GM12865 (cell line): Measurements from ENCODE around the gene CHRNA9.

Experiments used
- DNase-seq: peaks from one replicate; pipeline ENCODE4 v3.0.0; 2010; ENCODE audit warnings: low read depth
- H3K4me3 ChIP-seq: 2 replicates; pipeline ENCODE4 v1.5.1; 2011; ENCODE audit warnings: mild to moderate bottlenecking, low read depth, low read length, control low read depth
- TF ChIP-seq, protein P1 (sequence below): IDR thresholded peaks from 2 replicates; pipeline ENCODE4 v1.5.1; 2011; ENCODE audit warnings: low read length, control low read depth, low read depth, inconsistent platforms; ENCODE audit not compliant: insufficient read depth; ENCODE audit errors: missing control alignments

CHRNA9 gene

DNA sequence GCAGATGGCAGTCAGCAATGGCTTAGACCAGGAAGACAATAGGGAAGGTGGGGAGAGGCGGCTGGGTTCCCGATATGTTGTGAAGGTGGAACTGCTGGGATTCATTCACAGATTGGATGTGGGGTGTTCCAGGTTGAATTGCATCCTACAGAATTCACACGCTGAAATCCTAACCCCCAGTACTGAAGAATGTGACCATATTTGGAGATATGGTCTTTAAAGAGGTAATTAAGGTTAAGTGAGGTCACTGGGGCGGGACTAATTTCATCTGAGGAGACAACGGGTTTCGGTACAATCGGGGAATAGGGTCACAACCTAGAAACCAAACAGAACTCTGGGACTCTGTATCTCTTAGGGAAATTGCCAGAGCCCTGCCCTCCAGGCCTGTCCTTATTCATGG is 5.3 kb upstream of the CHRNA9 start:
- DNase-seq, result no peak
- TF ChIP-seq, protein P1, sequence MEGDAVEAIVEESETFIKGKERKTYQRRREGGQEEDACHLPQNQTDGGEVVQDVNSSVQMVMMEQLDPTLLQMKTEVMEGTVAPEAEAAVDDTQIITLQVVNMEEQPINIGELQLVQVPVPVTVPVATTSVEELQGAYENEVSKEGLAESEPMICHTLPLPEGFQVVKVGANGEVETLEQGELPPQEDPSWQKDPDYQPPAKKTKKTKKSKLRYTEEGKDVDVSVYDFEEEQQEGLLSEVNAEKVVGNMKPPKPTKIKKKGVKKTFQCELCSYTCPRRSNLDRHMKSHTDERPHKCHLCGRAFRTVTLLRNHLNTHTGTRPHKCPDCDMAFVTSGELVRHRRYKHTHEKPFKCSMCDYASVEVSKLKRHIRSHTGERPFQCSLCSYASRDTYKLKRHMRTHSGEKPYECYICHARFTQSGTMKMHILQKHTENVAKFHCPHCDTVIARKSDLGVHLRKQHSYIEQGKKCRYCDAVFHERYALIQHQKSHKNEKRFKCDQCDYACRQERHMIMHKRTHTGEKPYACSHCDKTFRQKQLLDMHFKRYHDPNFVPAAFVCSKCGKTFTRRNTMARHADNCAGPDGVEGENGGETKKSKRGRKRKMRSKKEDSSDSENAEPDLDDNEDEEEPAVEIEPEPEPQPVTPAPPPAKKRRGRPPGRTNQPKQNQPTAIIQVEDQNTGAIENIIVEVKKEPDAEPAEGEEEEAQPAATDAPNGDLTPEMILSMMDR, result no peak
- no peak overlapping the region for H3K4me3 ChIP-seq

DNA sequence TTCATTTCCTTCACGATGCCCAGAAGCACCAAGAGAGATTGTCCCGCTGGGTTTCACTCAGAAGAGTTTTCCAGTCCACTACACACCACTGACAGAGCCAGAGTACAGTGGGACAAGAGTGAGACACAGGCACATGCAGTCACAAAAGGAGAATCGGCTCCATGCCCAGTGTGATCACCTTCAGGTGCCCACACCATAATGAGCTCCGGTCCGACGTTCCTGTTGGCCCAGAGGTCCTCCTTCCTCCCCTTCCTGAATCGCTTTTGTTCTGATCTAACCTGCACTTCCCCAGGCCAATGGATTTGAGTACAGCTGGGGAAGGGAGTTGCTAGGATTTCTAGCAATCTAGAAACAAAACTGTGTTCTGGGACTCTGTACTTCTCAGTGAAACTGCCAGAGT is 4.6 kb upstream of the CHRNA9 start:
- TF ChIP-seq, protein P1, result no peak
- H3K4me3 ChIP-seq, result no peak overlapping the region
- DNase-seq, result no peak

DNA sequence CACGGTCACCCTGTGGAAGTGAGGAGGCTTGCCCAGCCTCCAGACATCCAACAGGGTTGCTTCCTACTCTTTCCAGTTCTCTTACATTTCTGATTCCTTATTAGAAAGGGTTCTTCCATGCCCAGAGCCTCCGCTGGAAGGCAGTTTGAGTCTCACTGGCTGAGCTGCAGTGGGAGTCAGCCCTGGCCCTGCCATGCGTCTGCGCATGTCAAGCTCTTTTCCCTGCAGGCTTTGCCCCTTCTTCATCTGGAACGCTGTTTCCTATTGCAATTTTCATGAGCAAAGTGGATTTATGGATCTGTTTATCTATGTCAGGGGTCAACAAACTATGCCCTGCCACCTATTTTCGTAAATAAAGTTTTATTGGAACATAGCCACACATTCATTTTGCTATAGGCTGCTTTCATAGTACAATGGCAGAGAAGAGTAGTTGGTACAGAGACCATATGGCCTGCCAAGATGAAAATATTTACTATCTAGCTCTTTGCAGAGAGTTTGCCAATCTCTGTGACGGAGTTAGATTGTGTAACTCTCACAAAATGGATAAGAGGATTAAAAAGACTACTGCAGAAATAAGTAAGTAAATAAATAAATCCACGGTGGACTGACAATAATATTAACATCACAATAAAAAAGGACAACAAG is 3.9 kb upstream of the CHRNA9 start:
- DNase-seq, result no peak
- TF ChIP-seq, protein P1, result no peak
- no peak overlapping the region for H3K4me3 ChIP-seq

DNA sequence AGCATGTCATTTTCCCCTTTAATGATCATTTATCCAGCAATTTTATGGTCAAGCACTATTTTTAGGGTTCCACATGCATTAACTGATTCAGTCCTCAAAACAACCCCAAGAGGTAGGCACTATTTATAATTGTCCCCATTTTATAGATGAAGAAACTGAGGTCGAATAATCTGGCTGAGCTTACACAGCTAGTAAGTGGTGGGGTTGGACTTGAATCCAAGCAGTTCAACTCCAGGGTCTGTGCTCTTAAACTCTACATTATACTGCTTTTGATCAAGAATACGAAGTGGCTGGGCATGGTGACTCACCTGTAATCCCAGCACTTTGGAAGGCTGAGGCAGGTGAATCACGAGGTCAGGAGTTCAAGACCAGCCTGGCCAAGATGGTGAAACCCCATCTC is 3.2 kb upstream of the CHRNA9 start:
- DNase-seq, result no peak
- TF ChIP-seq, protein P1, result no peak
- H3K4me3 ChIP-seq, result no peak overlapping the region

DNA sequence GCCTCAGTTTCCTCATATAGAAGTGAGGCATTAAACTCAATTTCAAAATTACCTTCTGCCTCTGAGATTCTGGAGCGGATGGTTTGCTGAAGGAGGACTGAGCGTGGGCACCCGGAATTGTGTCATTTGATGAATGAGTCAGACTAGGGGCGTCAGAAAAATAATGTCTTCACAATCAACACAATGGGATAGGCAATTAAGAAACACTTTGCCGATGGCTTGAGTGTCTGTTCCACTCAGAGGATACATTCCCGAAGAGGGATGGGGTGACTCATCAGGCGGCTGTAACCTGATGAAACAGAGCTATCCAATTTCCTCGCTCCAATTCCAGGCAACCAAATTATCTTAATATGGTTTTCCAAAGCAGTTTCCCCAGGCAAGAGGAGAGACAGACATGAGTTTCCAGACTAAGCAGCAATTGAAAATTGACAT is 1.2 kb upstream of the CHRNA9 start:
- TF ChIP-seq, protein P1, result no peak
- DNase-seq, result no peak
- no peak overlapping the region for H3K4me3 ChIP-seq

DNA sequence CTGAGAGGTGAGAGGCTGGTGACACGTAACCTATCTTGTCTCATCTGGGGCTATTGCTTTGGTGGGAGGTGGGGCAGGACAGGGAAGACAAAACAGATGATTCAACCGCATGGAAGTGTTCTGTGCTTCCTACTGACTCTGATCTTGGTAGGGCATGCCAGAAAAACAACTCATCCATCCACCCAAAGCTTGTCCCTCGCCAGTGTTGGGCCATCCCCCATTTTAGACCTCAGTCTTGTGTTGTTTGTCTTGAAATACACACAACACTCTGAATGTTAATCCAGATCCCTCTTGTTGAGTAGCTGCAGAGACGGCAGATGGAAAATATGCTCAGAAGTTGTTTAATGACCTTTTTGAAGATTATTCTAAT is 377 bp downstream of the CHRNA9 start:
- DNase-seq, result no peak
- H3K4me3 ChIP-seq, result no peak overlapping the region
- TF ChIP-seq, protein P1, result no peak

DNA sequence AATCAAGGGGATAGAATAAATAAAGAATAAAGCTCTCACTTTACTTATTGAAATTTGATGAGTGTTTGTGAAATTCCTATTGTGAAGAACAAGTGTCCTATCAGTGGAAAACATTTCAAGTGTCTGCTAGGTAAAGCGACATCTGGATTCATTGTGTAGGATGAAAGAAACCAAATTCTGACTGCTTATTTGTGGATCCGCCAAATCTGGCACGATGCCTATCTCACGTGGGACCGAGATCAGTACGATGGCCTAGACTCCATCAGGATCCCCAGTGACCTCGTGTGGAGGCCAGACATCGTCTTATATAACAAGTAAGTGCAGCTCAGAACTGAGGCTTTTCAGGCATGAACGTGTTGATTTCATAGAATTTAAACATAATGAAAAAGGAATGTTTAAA is 1.9 kb downstream of the CHRNA9 start:
- H3K4me3 ChIP-seq, result no peak overlapping the region
- TF ChIP-seq, protein P1, result no peak
- no peak for DNase-seq
